H9 (cell line): ENCODE results near the gene ZNF783. TPM values are rescaled to one million over a fixed set of nuclear protein-coding genes. Genes with fewer than 3 reads are reported as not detected.

Experiments
- DNase-seq: peaks from one replicate; pipeline ENCODE4 v3.0.0-alpha.2; 2017
- H2AFZ ChIP-seq: one replicate; pipeline ENCODE4 v1.6.1; 2013; ENCODE audit warnings: mild to moderate bottlenecking, low read length, control low read depth, moderate library complexity
- H2AK5ac ChIP-seq: 2 replicates; pipeline ENCODE4 v1.6.1; 2013; ENCODE audit warnings: low read length, control low read depth, mixed read lengths; ENCODE audit not compliant: insufficient read length
- H2BK120ac ChIP-seq: one replicate; pipeline ENCODE4 v1.6.1; 2013; ENCODE audit warnings: low read depth, mild to moderate bottlenecking, low read length, control low read depth, inconsistent platforms; ENCODE audit not compliant: poor library complexity, severe bottlenecking
- H2BK12ac ChIP-seq: 2 replicates; pipeline ENCODE4 v1.6.1; 2013; ENCODE audit warnings: low read length, control low read depth, mixed read lengths, low read depth; ENCODE audit not compliant: insufficient read length
- H2BK15ac ChIP-seq: 2 replicates; pipeline ENCODE4 v1.6.1; 2013; ENCODE audit warnings: low read depth, low read length, control low read depth
- H2BK20ac ChIP-seq: one replicate; pipeline ENCODE4 v1.6.1; 2013; ENCODE audit warnings: low read depth, mild to moderate bottlenecking, low read length, control low read depth, inconsistent platforms; ENCODE audit not compliant: poor library complexity, severe bottlenecking
- H2BK5ac ChIP-seq: 2 replicates; pipeline ENCODE4 v1.6.1; 2013; ENCODE audit warnings: low read length, control low read depth, mixed read lengths; ENCODE audit not compliant: insufficient read length
- H3K14ac ChIP-seq: 2 replicates; pipeline ENCODE4 v1.6.1; 2013; ENCODE audit warnings: low read length, control low read depth; ENCODE audit not compliant: insufficient read depth
- H3K18ac ChIP-seq: 2 replicates; pipeline ENCODE4 v1.6.1; 2013; ENCODE audit warnings: low read depth, mild to moderate bottlenecking, mixed read lengths, low read length, control low read depth; ENCODE audit not compliant: insufficient read length
- H3K23ac ChIP-seq: 2 replicates; pipeline ENCODE4 v1.6.1; 2013; ENCODE audit warnings: low read length, control low read depth, mixed read lengths, low read depth; ENCODE audit not compliant: insufficient read length
- H3K23me2 ChIP-seq: 2 replicates; pipeline ENCODE4 v1.6.1; 2013; ENCODE audit warnings: low read depth, mild to moderate bottlenecking, mixed read lengths, low read length, control low read depth; ENCODE audit not compliant: insufficient read length, poor library complexity, severe bottlenecking
- H3K27ac ChIP-seq: 2 replicates; pipeline ENCODE4 v1.5.1; 2013; ENCODE audit warnings: low read length, control low read depth, mixed read lengths, low read depth; ENCODE audit not compliant: insufficient read length
- H3K27me3 ChIP-seq: 2 replicates; pipeline ENCODE4 v1.6.1; 2013; ENCODE audit warnings: low read length, control low read depth, inconsistent platforms; ENCODE audit not compliant: insufficient read depth
- H3K4ac ChIP-seq: 2 replicates; pipeline ENCODE4 v1.6.1; 2013; ENCODE audit warnings: low read depth, mild to moderate bottlenecking, control low read depth, inconsistent platforms, low read length, moderate library complexity
- H3K4me1 ChIP-seq: 2 replicates; pipeline ENCODE4 v1.6.1; 2013; ENCODE audit warnings: low read length, control low read depth, inconsistent platforms; ENCODE audit not compliant: insufficient read depth
- H3K4me2 ChIP-seq: 2 replicates; pipeline ENCODE4 v1.6.1; 2013; ENCODE audit warnings: low read length, control low read depth, mixed read lengths; ENCODE audit not compliant: insufficient read length, insufficient read depth
- H3K56ac ChIP-seq: 2 replicates; pipeline ENCODE4 v1.6.1; 2013; ENCODE audit warnings: low read depth, mild to moderate bottlenecking, mixed read lengths, low read length, control low read depth; ENCODE audit not compliant: insufficient read length
- H3K79me1 ChIP-seq: 2 replicates; pipeline ENCODE4 v1.6.1; 2013; ENCODE audit warnings: low read depth, mild to moderate bottlenecking, moderate library complexity, low read length, control low read depth, inconsistent platforms; ENCODE audit not compliant: insufficient read depth, poor library complexity, severe bottlenecking
- H3K79me2 ChIP-seq: 2 replicates; pipeline ENCODE4 v1.6.1; 2013; ENCODE audit warnings: low read length, control low read depth, inconsistent platforms; ENCODE audit not compliant: insufficient read depth
- H3K9ac ChIP-seq: 2 replicates; pipeline ENCODE4 v1.6.1; 2013; ENCODE audit warnings: low read length, control low read depth, mixed read lengths; ENCODE audit not compliant: insufficient read length; ENCODE audit errors: extremely low read depth
- H3K9me3 ChIP-seq: one replicate; pipeline ENCODE4 v1.6.1; 2013; ENCODE audit warnings: low read depth, low read length, inconsistent platforms; ENCODE audit not compliant: control insufficient read depth
- H3T11ph ChIP-seq: one replicate; pipeline ENCODE4 v1.6.1; 2013; ENCODE audit warnings: mild to moderate bottlenecking, low read length, control low read depth, inconsistent platforms
- H4K20me1 ChIP-seq: one replicate; pipeline ENCODE4 v1.6.1; 2013; ENCODE audit not compliant: control insufficient read depth, insufficient read length, insufficient read depth
- H4K5ac ChIP-seq: 2 replicates; pipeline ENCODE4 v1.6.1; 2013; ENCODE audit warnings: low read depth, mild to moderate bottlenecking, mixed read lengths, low read length, control low read depth; ENCODE audit not compliant: insufficient read length
- H4K8ac ChIP-seq: replicated peaks from 2 replicates; pipeline ENCODE4 v1.6.1; 2013; ENCODE audit warnings: low read length, control low read depth, mixed read lengths, low read depth; ENCODE audit not compliant: insufficient read length
- H4K91ac ChIP-seq: 2 replicates; pipeline ENCODE4 v1.6.1; 2013; ENCODE audit warnings: low read depth, mild to moderate bottlenecking, moderate library complexity, mixed read lengths, low read length, control low read depth; ENCODE audit not compliant: insufficient read length
- H3K27ac Mint-ChIP-seq, 3 experiments: 2 replicates in 2 of 3; 3 replicates in 1 of 3; pipeline ENCODE4 v1.8.0; 2020 to 2021; ENCODE audit warnings: mixed read lengths in 3 of 3, mild to moderate bottlenecking in 1 of 3, moderate library complexity in 1 of 3
- H3K27me3 Mint-ChIP-seq: 2 replicates; pipeline ENCODE4 v1.8.0; 2021; ENCODE audit warnings: low read depth, mild to moderate bottlenecking, moderate library complexity, mixed read lengths
- H3K36me3 Mint-ChIP-seq, 3 experiments: 2 replicates in 2 of 3; 3 replicates in 1 of 3; pipeline ENCODE4 v1.8.0; 2020 to 2021; ENCODE audit warnings: low read depth in 3 of 3, mixed read lengths in 3 of 3; ENCODE audit not compliant: insufficient read depth in 1 of 3
- H3K4me1 Mint-ChIP-seq, 2 experiments: 2 replicates each; pipeline ENCODE4 v1.8.0; 2020; ENCODE audit warnings: mixed read lengths in 2 of 2
- H3K4me3 Mint-ChIP-seq, 2 experiments: 2 replicates in 1 of 2; 3 replicates in 1 of 2; pipeline ENCODE4 v1.8.0; 2020 to 2021; ENCODE audit warnings: mild to moderate bottlenecking in 2 of 2, mixed read lengths in 2 of 2, moderate library complexity in 1 of 2
- H3K9me3 Mint-ChIP-seq, 2 experiments: 2 replicates in 1 of 2; 3 replicates in 1 of 2; pipeline ENCODE4 v1.8.0; 2020; ENCODE audit warnings: mild to moderate bottlenecking in 2 of 2, mixed read lengths in 2 of 2, moderate library complexity in 1 of 2
- WGBS: extraction: QIAGEN DNeasy Blood & Tissue Kit; methylation state at CpG from one replicate; pipeline ENCODE4 v1.1.7; 2013; ENCODE audit warnings: missing lambda C conversion rate, low lambda C conversion rate, mixed read lengths; ENCODE audit not compliant: insufficient read length; ENCODE audit errors: extremely low coverage; 5-methylcytosine and 5-hydroxymethylcytosine counted together
- total RNA-seq: library from RNA; stranded (reverse); gene quantifications from 2 replicates; pipeline ENCODE4 v1.2.1, GENCODE V29; 2021
- TF ChIP-seq, protein P1 (sequence below): fragments of 200-600 bp; sonication (generic); conservative IDR thresholded peaks from 3 replicates; pipeline ENCODE4 v1.8.0; 2021; ENCODE audit warnings: antibody characterized with exemption, mild to moderate bottlenecking

Gene ZNF783
- total RNA-seq, 1 experiment from 2014 or later, result 13.6 TPM

- H3K18ac ChIP-seq, result no peak overlapping the region
- no peak overlapping the region for H2AK5ac ChIP-seq
- no peak overlapping the region for H2AFZ ChIP-seq
- H2BK20ac ChIP-seq, result no peak overlapping the region
- H4K20me1 ChIP-seq, result no peaks in the 10 kb centered on the region
- H4K91ac ChIP-seq, result no peak overlapping the region
- Mint-ChIP-seq H3K9me3 (no peaks in the 10 kb centered on the region; a peak in 1 of 5 replicates), H3K4me1 (peaks cover 14 to 18% of the 10 kb centered on the region in 2 experiments), H3K27me3 (peaks cover 14% of the 10 kb centered on the region), H3K36me3 (peaks cover 18 to 40% (median 38%) of the 10 kb centered on the region in 3 experiments; a peak in 6 of 7 replicates), H3K4me3 (no peak overlapping the region), H3K27ac (no peak overlapping the region)
- no peak overlapping the region for H3K4me2 ChIP-seq
- H3T11ph ChIP-seq, result no peak overlapping the region
- H3K4ac ChIP-seq, result no peak overlapping the region
- H3K56ac ChIP-seq, result no peak overlapping the region
- H3K27me3 ChIP-seq, result no peaks in the 10 kb centered on the region
- no peak overlapping the region for H4K5ac ChIP-seq
- no peak overlapping the region for H2BK5ac ChIP-seq
- no peak overlapping the region for H2BK12ac ChIP-seq
- TF ChIP-seq, protein P1, sequence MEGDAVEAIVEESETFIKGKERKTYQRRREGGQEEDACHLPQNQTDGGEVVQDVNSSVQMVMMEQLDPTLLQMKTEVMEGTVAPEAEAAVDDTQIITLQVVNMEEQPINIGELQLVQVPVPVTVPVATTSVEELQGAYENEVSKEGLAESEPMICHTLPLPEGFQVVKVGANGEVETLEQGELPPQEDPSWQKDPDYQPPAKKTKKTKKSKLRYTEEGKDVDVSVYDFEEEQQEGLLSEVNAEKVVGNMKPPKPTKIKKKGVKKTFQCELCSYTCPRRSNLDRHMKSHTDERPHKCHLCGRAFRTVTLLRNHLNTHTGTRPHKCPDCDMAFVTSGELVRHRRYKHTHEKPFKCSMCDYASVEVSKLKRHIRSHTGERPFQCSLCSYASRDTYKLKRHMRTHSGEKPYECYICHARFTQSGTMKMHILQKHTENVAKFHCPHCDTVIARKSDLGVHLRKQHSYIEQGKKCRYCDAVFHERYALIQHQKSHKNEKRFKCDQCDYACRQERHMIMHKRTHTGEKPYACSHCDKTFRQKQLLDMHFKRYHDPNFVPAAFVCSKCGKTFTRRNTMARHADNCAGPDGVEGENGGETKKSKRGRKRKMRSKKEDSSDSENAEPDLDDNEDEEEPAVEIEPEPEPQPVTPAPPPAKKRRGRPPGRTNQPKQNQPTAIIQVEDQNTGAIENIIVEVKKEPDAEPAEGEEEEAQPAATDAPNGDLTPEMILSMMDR, result no peak
- no peaks in the 10 kb centered on the region for H3K79me2 ChIP-seq
- no peak overlapping the region for H3K9ac ChIP-seq
- no CpG with 5 or more reads among the region's 59 CpGs for WGBS
- no peak overlapping the region for H2BK120ac ChIP-seq
- DNase-seq, result no peak
- no peak overlapping the region for H3K14ac ChIP-seq
- H3K9me3 ChIP-seq, result no peaks in the 10 kb centered on the region
- H3K23me2 ChIP-seq, result peaks cover 10% of the 10 kb centered on the region
- no peaks in the 10 kb centered on the region for H3K79me1 ChIP-seq
- no peak overlapping the region for H3K27ac ChIP-seq
- no peak overlapping the region for H4K8ac ChIP-seq
- no peak overlapping the region for H3K23ac ChIP-seq
- H3K4me1 ChIP-seq, result no peaks in the 10 kb centered on the region; the same call in 1 of the 2 replicates
- H2BK15ac ChIP-seq, result no peak overlapping the region
Measured at GRCh38 chr7:149281508-149282330, 19.7 kb downstream of the ZNF783 start.
